Peyer's patch (tissue), 4 donors: ENCODE results near the gene NHLRC2. TPM values are rescaled to one million over a fixed set of nuclear protein-coding genes. Genes with fewer than 3 reads are reported as not detected.
A peak's percentile ranks its signal among the peaks of the same experiment; 100 is the strongest.

Source experiments
- DNase-seq, 3 donors: peaks; one replicate each; pipeline ENCODE4 v3.0.0-alpha.2; 2017 to 2019
- H3K27ac ChIP-seq, 4 donors: fragments of 200-600 bp; sonication (generic); one replicate each; pipeline ENCODE4 v1.5.1; 2016 to 2019
- H3K27me3 ChIP-seq, 2 donors: fragments of 200-600 bp; sonication (generic); one replicate each; pipeline ENCODE4 v1.5.1; 2019
- H3K36me3 ChIP-seq, 3 donors: fragments of 200-600 bp; sonication (generic); one replicate each; pipeline ENCODE4 v1.5.1; 2016 to 2019
- H3K4me1 ChIP-seq, 4 donors: fragments of 200-600 bp; sonication (generic); one replicate each; pipeline ENCODE4 v1.5.1; 2016 to 2019
- H3K4me3 ChIP-seq, 4 donors: fragments of 200-600 bp; sonication (generic); 1 replicate in 3 of 4; 2 replicates in 1 of 4; pipeline ENCODE4 v1.5.1; 2016 to 2019; ENCODE audit warnings: mild to moderate bottlenecking in 1 of 4
- H3K9me3 ChIP-seq, 4 donors: fragments of 200-600 bp; sonication (generic); one replicate each; pipeline ENCODE4 v1.5.1; 2016 to 2019; ENCODE audit warnings: mild to moderate bottlenecking in 1 of 4
- POLR2A ChIP-seq, 2 donors: fragments of 450-650 bp; IDR thresholded peaks; one replicate each; pipeline ENCODE4 v1.5.1; 2017; ENCODE audit warnings: antibody characterized with exemption in 2 of 2, mild to moderate bottlenecking in 2 of 2, moderate library complexity in 2 of 2
- total RNA-seq, 4 donors: library from RNA; depleted of rRNA; stranded (reverse); fragments of >200 nt; gene quantifications; one replicate each; pipeline ENCODE4 v1.1.0, GENCODE V29; 2016
- TF ChIP-seq, protein P1 (sequence below), 6 experiments: fragments of 450-650 bp in 4 of 6; fragments of 200-600 bp in 2 of 6; sonication (generic) in 1 of 6; IDR thresholded peaks; one replicate each; pipeline ENCODE4 v1.5.1; 2017 to 2019; ENCODE audit warnings: antibody characterized with exemption in 6 of 6, mild to moderate bottlenecking in 3 of 6, moderate library complexity in 1 of 6

The NHLRC2 gene
- total RNA-seq, 4 donors from 2014 or later: 53.8 to 185 (median 70.1) TPM

- H3K27me3 ChIP-seq: no peaks in the 10 kb centered on the region
- H3K4me3 ChIP-seq: no peak overlapping the region
These were observed 45.6 kb downstream of the NHLRC2 start for GRCh38 chr10:113899952-113900598.

DNA sequence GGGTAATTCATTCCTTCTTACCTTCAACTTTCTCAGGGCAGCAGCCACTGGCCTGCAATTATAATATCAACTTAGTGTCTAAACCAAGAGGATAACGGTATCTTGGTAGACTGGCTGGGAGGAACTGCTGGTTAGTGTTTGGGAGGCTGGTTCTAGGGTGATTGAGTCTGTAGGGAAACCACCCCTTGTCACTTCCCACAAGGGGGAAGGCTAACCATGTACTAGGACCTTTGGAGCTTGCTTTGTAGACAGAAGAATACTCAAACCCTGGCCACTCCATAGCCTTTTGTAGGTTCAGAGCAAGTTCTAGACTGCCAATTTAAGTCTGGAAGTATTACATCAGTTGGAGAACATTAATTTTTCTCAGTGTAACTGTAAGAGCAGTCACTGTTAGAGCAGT, 51.3 kb downstream of the NHLRC2 start:
- Histone ChIP-seq H3K27ac (no peak overlapping the region), H3K9me3 (no peaks in the 10 kb centered on the region), H3K4me1 (no peaks in the 10 kb centered on the region), H3K36me3 (peaks cover 0 to 67% (median 0%) of the 10 kb centered on the region in 3 donors), H3K27me3 (no peaks in the 10 kb centered on the region), H3K4me3 (no peak overlapping the region)
- TF ChIP-seq, protein P1, sequence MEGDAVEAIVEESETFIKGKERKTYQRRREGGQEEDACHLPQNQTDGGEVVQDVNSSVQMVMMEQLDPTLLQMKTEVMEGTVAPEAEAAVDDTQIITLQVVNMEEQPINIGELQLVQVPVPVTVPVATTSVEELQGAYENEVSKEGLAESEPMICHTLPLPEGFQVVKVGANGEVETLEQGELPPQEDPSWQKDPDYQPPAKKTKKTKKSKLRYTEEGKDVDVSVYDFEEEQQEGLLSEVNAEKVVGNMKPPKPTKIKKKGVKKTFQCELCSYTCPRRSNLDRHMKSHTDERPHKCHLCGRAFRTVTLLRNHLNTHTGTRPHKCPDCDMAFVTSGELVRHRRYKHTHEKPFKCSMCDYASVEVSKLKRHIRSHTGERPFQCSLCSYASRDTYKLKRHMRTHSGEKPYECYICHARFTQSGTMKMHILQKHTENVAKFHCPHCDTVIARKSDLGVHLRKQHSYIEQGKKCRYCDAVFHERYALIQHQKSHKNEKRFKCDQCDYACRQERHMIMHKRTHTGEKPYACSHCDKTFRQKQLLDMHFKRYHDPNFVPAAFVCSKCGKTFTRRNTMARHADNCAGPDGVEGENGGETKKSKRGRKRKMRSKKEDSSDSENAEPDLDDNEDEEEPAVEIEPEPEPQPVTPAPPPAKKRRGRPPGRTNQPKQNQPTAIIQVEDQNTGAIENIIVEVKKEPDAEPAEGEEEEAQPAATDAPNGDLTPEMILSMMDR (IDR thresholded peaks at IDR 0.05): peak in 3 of 6 experiments; percentile 12 to 26 (median 13)
- no peak for TF ChIP-seq POLR2A (IDR thresholded peaks at IDR 0.05)
- DNase-seq: no peak

More at GRCh38 chr10:113899952-113900598, 45.6 kb downstream of the NHLRC2 start:
- TF ChIP-seq, protein P1 (IDR thresholded peaks at IDR 0.05): no peak
- no peak for TF ChIP-seq POLR2A (IDR thresholded peaks at IDR 0.05)
- DNase-seq: no peak
- H3K9me3 ChIP-seq: no peaks in the 10 kb centered on the region
- H3K36me3 ChIP-seq: peaks cover 0 to 29% (median 0%) of the 10 kb centered on the region in 3 donors
- H3K4me1 ChIP-seq: peaks cover 0 to 5% (median 0%) of the 10 kb centered on the region in 4 donors
- no peak overlapping the region for H3K27ac ChIP-seq

GRCh38 chr10:113907166-113907565, 52.7 kb downstream of the NHLRC2 start:
- Histone ChIP-seq H3K4me1 (no peaks in the 10 kb centered on the region), H3K27ac (no peak overlapping the region), H3K27me3 (no peaks in the 10 kb centered on the region), H3K9me3 (no peaks in the 10 kb centered on the region), H3K4me3 (no peak overlapping the region), H3K36me3 (peaks cover 0 to 56% (median 0%) of the 10 kb centered on the region in 3 donors)
- no peak for DNase-seq
- no peak for TF ChIP-seq POLR2A (IDR thresholded peaks at IDR 0.05)
- TF ChIP-seq, protein P1 (IDR thresholded peaks at IDR 0.05): no peak

DNA sequence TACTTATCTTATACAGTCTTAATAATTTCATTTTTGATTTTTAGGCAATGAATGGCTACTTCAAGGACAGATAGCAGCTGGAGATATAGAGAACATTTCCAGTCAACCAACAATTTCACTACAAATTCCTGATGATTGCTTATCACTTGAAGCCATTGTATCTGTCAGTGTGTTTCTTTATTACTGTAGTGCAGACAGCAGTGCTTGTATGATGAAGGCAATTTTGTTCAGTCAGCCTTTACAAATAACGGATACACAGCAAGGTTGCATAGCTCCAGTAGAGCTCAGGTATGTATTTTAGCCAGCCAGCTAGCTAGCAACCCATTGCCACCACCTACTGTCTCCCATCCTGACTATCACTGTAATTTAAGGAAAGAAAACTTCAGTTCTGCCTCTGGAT, 53.8 kb downstream of the NHLRC2 start:
- Histone ChIP-seq H3K9me3 (no peaks in the 10 kb centered on the region), H3K27me3 (no peaks in the 10 kb centered on the region), H3K27ac (no peak overlapping the region), H3K4me3 (no peak overlapping the region), H3K36me3 (peaks cover 0 to 50% (median 0%) of the 10 kb centered on the region in 3 donors), H3K4me1 (no peaks in the 10 kb centered on the region)
- TF ChIP-seq POLR2A (IDR thresholded peaks at IDR 0.05): no peak
- TF ChIP-seq, protein P1 (IDR thresholded peaks at IDR 0.05): no peak
- DNase-seq: no peak

DNA sequence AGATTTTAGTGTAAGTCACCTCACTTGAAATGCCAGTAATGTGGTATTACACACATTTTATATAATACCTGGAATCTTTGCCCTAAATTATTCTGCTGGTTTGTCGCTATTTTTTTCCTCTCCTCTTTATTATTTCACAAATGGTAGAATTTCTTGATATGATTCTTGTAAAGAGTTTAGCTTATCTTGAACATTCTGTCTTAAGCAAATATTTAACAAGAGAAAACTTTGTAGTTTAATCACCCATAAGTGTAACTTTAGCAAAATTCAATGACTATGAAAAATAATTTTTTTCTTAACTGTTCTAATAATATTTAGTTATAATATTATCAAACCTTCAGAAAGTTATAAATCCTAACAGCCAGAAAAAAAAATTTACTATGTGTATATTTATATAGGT, 56.7 kb downstream of the NHLRC2 start:
- H3K9me3 ChIP-seq: no peaks in the 10 kb centered on the region
- H3K27ac ChIP-seq: no peak overlapping the region
- no peaks in the 10 kb centered on the region for H3K4me1 ChIP-seq
- DNase-seq: no peak
- H3K36me3 ChIP-seq: peaks cover 0 to 30% (median 0%) of the 10 kb centered on the region in 3 donors
- no peak overlapping the region for H3K4me3 ChIP-seq
- H3K27me3 ChIP-seq: no peaks in the 10 kb centered on the region
- TF ChIP-seq, protein P1 (IDR thresholded peaks at IDR 0.05): no peak
- TF ChIP-seq POLR2A (IDR thresholded peaks at IDR 0.05): no peak
